GM12878 (cell line): ENCODE results near the gene ZNF775. TPM values are rescaled to one million over a fixed set of nuclear protein-coding genes. Genes with fewer than 3 reads are reported as not detected.

Experiments used
- BCL11A ChIP-seq: IDR thresholded peaks from 2 replicates; pipeline ENCODE4 v1.6.1; 2011; ENCODE audit warnings: low read depth, low read length
- BCLAF1 ChIP-seq: fragments of 450-650 bp; IDR thresholded peaks from 2 replicates; pipeline ENCODE4 v1.6.1; 2017; ENCODE audit warnings: antibody characterized with exemption, mild to moderate bottlenecking, moderate library complexity
- CEBPB ChIP-seq, 2 experiments: fragments of 150-350 bp in 1 of 2; IDR thresholded peaks; 2 replicates each; pipeline ENCODE4 v1.6.1; 2012 to 2014; ENCODE audit warnings: low read depth in 2 of 2, low read length in 2 of 2, borderline replicate concordance in 1 of 2, inconsistent platforms in 1 of 2
- CREB1 ChIP-seq: IDR thresholded peaks from 2 replicates; pipeline ENCODE4 v1.6.1; 2012; ENCODE audit warnings: low read depth, mild to moderate bottlenecking, inconsistent platforms
- E2F4 ChIP-seq: IDR thresholded peaks from 2 replicates; pipeline ENCODE4 v1.6.1; 2012; ENCODE audit warnings: low read depth, low read length, improper control_type of control experiment
- ZNF592 ChIP-seq: fragments of 450-650 bp; IDR thresholded peaks from 2 replicates; pipeline ENCODE4 v1.6.1; 2017; ENCODE audit warnings: mild to moderate bottlenecking, moderate library complexity
- polyA plus RNA-seq, 11 experiments: library from polyadenylated mRNA; depleted of rRNA in 4 of 11; unstranded in 6 of 11; stranded (reverse) in 5 of 11; fragments of >200 nt; fragmentation: Nextera tagmentation in 4 of 11; fragmentation: Illumina TruSeq in 1 of 11; extraction: Ambion mirVana in 4 of 11; extraction: Trizol in 1 of 11; gene quantifications; 1 replicate in 1 of 11; 2 replicates in 10 of 11; pipeline versions ENCODE4 v1.2.1 to v1.2.3, GENCODE V29; 2011 to 2016; ENCODE audit warnings: inconsistent platforms in 2 of 11, missing spikeins in 2 of 11, low read depth in 1 of 11
- total RNA-seq, 4 experiments: library from RNA; depleted of rRNA in 3 of 4; stranded (reverse); fragments of >200 nt in 3 of 4; fragmentation: Illumina TruSeq in 1 of 4; extraction: Trizol in 1 of 4; gene quantifications; 2 replicates each; pipeline versions ENCODE4 v1.2.1 to v1.2.3, GENCODE V29; 2013 to 2021
- TF ChIP-seq, protein P1 (sequence below): IDR thresholded peaks from 2 replicates; pipeline ENCODE4 v1.6.1; 2012; ENCODE audit warnings: low read depth, low read length, improper control_type of control experiment

Gene ZNF775
- total and polyA plus RNA-seq, 10 of the 15 experiments (the other 5 are each of a cell fraction or from before 2014, with no cell fraction given) = 0.05 to 14.3 (median 2.1) TPM

DNA sequence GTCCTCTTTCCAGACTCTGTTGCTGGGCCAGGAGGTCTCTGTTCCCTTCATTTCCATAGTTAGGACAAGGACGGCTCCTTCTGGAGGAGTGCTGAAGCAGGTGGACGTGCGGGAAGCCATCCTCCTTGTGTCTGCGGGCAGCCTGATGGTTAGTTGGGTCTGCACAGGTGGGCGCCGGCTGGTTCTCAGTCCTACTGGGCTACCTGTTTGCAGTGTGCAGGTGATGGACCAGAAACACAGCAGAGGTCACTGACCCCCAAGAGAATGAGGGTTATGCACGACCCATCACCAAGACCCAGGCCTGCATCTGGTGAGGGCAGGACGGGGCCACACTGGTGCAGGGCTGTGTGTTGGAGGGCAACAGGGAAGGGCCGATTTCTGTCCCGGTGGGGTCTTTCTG is 45.5 kb upstream of the ZNF775 start (continued):
- no peak for TF ChIP-seq ZNF592
- TF ChIP-seq BCL11A = no peak
- no peak for TF ChIP-seq CREB1
- no peak for TF ChIP-seq CEBPB (IDR thresholded peaks at IDR 0.05; ENCODE audit: borderline replicate concordance in 1 of 2, low read depth in 2 of 2, low read length in 2 of 2)
- no peak for TF ChIP-seq E2F4
- no peak for TF ChIP-seq BCLAF1
- TF ChIP-seq, protein P1, sequence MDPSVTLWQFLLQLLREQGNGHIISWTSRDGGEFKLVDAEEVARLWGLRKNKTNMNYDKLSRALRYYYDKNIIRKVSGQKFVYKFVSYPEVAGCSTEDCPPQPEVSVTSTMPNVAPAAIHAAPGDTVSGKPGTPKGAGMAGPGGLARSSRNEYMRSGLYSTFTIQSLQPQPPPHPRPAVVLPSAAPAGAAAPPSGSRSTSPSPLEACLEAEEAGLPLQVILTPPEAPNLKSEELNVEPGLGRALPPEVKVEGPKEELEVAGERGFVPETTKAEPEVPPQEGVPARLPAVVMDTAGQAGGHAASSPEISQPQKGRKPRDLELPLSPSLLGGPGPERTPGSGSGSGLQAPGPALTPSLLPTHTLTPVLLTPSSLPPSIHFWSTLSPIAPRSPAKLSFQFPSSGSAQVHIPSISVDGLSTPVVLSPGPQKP = no peak
